ENCODE results near the gene ARHGEF4.
A peak's percentile ranks its signal among the peaks of the same experiment; 100 is the strongest.

The ARHGEF4 gene

DNA sequence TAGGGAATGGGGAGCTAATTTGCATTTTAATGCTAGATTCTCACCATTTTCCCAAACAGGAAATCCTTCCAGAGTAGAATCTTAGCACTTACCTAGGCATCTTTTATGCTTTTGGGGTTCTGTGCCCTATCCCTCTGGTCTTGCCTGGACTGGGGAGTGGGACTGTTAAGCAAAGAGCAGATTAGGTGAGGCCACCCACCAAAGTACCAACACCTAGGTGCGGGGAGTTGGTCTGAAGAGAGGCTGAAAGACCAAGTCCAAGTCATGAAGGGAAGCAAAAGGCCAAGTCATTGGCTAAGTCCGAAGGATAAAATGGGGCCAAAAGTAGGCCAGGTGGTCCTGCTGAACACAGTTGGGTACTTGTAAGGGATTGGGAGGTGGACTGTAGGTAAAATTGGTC is 169.8 kb downstream of the ARHGEF4 start:
- no peak for DNase-seq

DNA sequence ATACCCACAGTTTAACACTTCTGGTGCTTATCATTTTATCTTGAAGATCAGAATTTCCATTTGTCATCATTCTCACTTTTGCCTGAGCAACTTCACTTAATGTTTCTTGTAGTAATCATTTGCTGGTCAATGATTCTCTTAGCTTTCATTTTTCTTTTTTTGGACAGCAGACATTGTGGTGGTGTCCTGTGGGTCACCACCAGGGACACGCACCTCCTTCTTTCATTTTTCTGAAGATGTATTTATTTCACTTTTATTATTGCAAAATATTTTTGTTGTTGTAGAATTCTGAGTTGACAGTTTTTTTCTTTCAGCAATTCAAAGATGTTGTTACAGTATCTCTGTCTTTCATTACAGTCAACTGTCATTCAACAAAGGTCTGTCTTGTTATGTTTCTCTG is 172.3 kb downstream of the ARHGEF4 start:
- DNase-seq: no peak

DNA sequence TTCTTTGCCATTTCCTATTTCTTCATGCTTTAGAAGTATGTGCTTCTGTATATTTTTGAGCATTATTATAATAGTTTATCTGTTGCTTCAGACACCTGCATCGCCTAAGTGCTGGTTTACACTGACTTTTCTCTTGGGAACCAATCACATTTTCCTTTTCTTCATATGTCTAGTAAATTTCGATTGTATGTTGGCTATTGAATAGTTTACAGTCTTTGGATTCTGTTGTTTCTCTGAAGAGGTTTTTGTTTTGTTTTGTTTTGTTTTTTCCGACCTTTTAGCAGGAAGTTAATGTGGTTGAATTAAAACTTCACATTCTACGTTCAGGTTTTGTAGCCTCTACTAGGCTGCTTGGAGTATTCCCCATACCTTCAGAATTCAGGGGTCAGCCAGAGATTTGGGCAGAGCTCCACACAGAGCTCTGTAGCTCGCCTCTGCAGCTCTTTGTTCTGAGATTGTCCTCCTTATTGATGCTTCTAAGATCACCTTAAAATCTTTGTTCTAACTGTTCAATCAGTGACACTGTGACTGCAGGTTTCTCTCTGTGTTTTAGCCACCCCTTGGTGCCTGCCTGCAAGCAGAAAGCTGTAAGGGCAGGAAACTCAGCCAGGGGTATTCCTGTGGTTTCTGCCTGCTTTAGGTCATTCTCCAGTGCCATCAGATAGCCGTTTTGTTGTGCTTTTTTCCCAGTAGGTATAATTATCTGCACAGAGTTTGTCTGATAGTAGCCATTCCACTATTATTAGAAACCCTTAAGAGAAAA is 173.2 kb downstream of the ARHGEF4 start:
- no peak for DNase-seq

DNA sequence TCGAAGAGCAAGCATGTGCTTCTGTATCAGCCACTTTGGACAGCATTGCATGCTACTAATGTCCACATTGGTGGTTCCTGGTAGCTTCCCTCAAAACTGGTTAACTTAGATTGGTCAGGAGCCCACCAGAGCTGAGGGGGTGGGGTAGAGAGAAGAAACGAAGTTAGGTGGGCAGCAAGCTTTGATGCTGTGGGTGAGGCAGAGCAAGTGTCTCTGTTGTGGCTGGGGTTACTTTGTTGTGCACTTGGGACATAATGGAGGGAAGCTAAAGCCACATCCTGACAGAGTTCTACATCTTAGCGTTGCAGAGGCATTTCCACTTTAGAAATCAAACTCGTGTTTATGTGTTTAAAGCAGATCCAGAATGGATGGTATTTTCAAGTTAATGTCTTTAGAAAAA is 173.9 kb downstream of the ARHGEF4 start:
- no peak for DNase-seq

DNA sequence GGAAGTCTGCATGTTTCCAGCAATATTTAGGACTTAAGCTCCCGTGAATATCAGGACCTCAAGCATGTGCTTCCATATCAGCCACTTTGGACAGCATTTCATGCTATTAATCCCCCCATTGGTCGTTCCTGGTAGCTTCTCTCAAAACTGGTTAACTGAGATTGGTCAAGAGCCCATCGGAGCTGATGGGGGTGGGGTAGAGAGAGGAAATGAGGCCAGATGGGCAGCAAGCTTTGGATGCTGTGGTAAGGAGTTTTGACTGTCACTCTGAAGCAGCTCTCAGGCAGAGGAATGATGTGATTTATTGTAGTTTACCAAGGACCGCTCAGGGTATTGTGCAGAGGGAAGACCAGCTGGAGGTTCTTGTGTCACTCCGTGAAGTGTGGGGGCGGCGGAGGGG is 174.8 kb downstream of the ARHGEF4 start:
- no peak for DNase-seq

DNA sequence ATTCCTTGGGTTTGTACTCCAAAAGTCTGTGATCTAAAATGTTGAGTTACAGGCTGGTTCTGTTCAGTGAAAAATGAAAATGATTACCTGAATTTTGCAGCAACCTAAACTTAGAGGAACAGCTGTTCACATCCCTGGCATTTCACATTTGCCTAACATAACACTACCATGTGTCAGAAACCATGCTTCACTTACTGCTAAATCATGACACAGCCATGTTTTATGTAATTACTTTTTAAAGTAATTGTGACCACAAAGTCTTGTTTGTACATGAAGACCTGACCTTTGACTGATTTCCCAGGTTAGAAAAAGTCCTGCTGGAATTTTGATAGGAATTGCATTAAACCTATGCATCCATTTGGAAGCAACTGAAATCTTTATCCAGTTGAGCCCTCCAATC is 177.4 kb downstream of the ARHGEF4 start:
- no peak for DNase-seq

DNA sequence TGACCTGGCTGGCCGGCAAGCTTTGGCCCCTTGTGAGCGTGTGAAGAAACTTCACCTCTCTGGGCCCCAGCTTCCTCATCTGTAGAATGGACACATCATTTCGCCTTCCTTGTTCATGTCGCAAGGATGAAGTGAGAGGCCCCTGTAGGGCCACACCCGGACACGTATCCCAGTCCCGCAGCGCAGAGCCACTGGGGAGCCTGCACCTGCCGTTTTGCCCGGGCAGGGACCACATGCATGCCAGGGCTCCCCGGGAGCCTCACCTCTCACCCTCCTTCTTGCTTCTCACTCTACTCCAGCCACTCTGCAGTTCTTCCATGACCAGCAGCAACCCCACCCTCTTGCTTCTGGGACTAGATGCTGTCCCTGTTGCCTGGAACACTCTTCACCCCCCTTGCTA is 179.1 kb downstream of the ARHGEF4 start:
- DNase-seq: no peak

DNA sequence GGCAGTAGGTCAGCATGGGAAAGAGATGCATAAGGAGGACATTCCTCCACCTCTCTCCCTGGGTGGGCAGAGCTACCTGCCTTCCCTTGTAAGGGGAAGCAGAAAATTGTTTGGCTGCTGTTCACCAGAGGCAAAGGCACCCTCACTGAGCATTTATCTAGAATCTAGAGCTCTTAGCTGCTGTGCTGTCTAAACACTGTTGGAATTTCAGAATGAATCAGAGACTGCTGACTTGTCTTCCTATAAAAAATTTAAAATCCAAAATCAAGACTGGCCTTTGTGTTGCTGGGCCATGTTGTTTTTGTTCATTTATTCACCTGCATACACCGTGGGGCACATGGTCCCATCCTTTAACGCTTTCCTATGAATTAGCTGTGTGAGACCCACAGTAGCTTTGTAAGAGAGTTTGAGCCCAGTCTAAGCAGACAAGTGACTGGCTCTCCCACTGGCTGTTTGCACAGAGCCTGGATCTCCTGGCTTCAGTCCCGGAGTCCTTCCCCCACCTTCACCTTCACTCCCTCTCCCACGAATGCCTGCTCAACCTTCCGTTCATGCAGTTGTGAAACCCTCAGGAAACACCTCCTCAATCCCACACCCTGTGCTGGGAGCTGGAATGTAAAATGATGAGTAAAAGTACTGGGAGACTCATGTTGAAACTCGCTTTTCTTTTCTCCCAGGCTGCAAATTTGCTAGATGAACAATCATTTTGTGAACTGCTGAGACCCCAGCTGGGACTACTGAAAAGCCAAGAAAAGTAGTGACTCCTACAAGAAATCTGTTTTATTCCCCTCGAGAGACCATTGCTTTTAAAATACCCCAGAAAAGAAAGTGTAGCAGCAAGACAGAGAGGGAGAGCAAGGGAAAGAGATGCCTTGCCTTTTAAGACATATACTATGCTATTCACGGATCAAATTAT is 180.4 kb downstream of the ARHGEF4 start:
- peak in 3 of 56 donors; percentile 10 to 26 (median 10) for DNase-seq

DNA sequence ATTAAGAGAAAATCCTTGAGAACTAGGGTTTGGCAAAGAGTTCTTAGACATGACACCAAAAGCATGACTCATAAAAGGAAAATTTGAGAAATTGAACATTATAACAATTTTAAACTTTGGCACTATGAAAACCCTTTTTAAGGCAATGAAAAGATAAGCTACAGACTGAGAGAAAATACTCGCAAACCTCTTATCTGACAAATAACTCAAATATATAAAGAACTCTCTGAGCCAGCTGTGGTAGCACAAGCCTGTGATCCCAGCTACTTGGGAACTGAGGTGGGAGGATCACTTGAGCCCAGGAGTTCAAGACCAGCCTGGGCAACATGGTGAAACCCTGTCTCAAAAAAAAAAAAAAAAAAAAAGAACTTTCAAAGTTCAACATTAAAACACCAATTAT is 186.0 kb downstream of the ARHGEF4 start:
- no peak for DNase-seq

DNA sequence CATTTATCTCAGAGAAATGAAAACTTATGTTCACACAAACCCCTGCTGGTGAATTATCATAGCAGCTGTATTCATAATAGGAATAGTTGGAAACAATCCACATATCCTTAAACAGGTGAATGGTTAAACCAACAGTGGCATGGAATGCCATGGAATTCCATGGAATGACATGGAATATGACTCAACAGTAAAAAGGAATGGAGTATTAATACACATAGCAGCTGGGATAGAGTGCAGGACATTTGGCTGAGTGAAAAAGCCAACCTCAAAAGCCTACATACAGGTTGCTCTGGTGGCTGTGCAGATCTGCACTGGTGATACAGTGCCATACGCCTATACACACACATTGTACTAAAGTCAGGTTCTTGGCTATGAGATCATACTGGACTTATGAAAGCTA is 187.0 kb downstream of the ARHGEF4 start:
- DNase-seq: no peak

DNA sequence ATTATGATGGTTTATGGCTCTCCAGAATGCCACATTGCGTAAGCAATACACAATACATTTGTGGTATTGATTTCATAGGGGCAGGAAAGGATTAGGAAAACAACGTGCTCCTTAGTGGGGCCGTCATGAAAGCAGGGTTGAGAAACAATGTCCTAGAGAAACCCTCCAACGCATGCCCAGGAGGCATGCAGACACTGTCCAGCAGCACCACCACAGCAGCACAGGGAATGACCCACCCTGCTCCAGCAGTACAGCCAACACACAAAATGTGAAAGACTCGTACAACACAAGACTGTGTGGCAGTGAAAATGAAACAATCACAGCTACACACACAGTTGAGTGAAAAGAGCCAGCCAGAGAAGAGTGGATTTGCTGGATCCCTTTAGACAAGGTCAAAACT is 190.2 kb downstream of the ARHGEF4 start:
- DNase-seq: no peak

DNA sequence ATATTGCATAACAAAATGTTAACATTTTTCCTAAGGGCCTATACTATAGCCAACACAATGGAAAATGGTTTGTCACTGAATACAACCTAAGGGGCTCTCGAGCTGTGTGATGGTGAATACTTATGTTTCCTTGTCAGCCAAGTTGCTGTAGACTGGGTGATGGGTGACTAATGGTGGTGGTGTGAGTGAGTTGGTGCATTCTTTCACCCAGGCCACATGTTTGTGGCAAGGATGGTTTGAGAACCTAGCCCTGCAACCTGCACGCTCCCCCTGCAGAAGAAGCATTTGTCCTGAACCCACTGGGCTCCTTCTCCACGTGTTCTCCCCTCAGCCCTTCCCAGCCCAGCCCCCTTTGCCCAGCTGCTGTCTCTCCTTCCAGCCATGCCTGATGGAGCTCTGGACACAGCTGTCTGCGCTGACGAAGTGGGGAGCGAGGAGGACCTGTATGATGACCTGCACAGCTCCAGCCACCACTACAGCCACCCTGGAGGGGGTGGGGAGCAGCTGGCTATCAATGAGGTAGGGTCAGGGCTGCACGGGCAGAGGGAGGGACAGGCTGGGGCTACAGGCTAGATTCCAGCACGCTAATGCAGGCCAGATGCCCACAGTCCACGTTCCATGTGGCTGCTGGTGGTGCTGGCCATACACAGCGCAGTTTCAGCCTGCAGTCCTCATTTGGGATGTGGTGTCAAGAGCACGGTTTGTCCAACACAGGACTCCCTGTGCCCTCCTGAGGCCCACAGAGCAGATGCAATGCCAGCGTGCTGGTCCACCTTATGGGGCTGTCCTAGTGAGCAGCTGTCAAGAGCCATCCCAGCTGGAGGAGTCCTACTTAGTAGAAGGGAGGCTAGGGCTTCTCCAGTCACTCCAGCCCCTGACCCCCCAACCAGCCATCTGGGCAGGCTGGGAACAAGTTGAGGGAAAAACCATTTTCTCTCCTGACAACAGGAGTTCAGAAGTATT is 191.1 kb downstream of the ARHGEF4 start:
- no peak for DNase-seq

DNA sequence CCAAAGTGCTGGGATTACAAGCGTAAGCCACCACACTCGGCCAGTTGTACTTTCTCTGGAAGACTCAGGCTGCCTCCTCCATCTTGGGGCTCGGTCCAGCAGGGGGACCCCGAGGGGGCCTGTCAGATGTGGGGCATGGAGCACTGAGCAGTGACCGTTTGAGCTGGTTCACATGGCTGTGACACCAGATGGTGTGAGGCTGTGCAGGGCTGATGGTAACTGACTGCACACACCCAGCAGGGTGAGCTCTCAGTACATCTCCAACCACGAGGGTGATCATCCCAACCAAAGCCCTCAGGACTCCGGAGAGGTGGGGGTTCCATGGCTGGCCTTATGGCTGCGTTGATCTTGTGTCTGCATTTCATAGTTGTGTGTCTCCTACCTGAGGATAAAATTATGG is 193.1 kb downstream of the ARHGEF4 start:
- DNase-seq: no peak

DNA sequence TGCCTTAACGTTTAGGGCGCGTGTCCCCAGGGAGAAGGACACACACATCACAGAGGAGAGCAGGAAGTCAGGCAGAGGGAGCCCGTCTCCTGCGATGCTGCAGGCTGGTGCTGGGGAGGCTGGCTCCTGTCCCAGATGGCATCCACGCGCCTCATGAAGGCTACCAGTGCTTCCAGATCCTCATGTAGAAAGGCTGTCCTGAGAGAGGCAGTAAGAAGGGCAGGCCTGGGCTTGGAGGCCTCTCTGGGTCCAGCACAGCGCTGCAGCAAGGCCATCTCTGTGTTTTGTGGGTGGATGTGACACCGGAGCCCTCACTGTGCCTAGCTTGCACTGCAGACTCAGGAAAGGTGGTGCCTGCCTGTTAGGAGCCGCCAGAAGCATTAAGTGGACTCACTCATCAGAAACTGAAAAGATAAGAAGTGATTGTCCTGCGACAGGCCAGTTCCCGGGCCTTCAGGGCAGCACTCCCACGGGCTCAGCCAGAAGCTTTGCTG is 193.8 kb downstream of the ARHGEF4 start:
- DNase-seq: peak in 43 of 56 donors; percentile 18 to 84 (median 58)

DNA sequence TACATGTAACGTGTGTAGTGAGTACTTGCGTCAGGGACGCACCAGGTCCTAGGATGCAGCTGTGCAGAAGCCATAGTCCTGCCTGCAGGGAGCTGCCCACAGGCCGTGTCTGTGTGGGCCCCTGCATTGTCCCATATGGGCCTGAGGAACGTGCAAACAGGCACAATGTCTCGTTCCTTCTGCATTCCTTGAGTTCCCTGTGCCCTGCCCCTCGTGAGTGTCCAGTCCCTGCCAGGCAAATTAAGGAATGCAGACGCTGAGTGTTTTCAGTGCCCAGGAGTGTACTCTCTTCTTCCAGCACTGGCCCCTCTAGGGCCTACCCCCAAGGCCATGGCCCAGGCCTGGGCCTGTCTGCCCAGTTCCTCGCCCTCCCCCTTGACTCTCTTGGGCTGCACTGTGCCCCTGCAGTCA is 194.7 kb downstream of the ARHGEF4 start:
- DNase-seq: no peak

DNA sequence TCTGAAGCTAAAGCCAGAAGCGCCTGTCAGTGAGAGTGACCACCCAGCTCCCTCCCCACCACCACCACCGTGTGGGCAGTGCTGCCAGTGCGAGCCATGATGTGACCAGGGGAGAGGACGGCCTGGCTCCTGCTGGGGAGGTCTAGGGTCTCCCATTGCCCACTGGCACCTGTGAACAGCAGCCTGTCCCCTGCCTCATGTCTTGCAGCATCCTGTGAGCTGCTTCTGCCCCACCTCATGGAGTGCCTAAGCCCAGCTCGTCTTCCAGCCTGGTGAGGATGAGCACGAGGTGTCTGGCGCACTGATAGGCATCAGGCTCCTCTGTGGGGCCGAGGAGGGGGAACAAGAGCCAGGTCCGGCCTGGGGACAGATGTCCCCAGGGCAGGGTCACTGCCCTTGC is 195.2 kb downstream of the ARHGEF4 start:
- no peak for DNase-seq

DNA sequence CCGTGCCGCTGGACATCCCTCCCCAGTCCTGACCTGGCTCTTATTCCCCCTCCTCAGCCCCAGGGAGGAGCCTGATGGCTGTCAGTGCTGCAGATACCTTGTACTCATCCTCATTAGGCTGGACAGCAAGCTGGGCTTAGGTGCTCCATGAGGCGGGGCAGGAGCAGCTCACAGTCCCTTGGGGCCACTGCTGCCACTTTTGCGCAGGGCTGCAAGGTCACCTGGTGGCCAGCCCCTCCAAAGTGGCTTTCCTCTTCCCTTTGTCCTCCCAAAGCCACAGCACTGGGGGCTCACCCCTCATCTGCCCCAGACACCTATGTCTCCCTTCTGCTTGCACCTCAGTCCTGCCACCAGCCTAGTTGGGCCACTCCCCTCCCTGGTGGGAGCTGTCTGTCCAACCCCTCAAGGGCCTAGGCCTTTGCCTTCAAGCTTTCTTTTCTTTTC is 195.7 kb downstream of the ARHGEF4 start:
- no peak for DNase-seq

DNA sequence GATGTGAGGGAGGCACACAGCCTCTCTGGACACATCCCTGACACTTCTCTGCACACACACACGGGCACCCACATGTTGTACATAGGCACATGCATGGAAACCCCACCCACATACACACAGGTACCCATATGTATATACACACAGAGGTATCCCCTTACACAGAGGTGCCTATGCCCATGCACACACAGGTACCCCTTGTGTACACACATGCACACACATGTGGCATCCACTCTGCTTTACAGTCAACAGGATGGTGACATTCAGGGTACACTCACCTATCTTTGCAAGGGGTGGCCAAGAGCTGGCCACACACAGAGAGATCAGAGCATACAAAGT is 197.0 kb downstream of the ARHGEF4 start:
- no peak for DNase-seq

DNA sequence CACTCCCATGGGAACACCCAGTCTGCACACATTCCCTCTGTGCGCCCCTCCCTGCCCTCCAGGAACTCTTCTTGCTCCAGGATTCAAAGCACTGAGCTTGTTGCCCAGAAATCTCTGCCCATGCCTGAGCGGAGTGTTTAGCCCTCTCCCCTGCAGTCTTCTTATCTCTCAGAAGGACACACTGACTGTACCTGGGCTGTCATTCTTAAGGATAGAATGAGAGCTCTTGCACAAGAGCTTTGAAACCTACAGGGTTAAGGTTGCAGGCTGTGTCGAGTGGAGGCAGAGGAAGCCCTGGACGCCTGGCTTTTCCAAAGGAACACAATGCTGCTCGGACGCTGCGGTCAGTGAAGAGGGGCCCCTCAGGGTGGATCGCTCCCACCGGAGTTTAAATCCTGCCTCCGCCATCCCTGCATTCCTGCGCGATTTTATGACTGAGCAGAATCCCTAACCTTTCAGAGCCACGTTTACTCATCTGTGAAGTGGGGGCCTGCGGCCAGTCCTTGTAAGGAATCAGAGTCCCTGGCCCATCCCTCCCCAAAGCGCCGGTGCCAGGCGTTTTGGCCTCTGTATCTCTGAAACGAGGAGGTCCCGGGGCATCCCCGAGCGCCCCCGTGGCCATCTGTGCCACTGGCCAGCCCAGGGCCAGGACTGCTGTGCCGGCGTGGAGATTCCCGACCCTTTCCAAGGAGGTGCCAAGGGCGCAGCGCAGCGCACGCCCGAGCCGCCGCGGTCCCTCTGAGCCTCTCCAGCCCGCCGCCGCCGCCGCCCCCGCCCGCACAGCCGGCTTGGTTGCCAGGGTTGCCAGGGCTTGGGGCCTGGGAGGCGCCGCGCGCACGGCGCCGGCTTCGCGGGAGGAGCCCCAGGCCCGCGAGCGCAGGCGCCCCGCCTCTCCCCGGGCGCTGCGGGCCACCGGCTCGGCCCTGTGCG is 197.7 kb downstream of the ARHGEF4 start:
- peak in 29 of 56 donors; percentile 23 to 73 (median 48) for DNase-seq

All from amygdala (tissue), 56 donors.